GM19397 (cell line): ENCODE measurements around the gene OR9A2.

Source experiments
- ATAC-seq: cut with Tn5 transposase; IDR thresholded peaks from one replicate; pipeline ENCODE4 v1.9.1; 2021; ENCODE audit warnings: mild to moderate bottlenecking, moderate library complexity; ENCODE audit not compliant: unreplicated experiment

The OR9A2 gene

GRCh38 chr7:143027032-143027431, at the start of gene OR9A2:
Gene OR9A2 (minus strand): TSS chr7:143027132. CDS start chr7:143027132, 0 bp downstream.
- no peak for ATAC-seq

- no peak for ATAC-seq
Measured at GRCh38 chr7:143074141-143074540, 47.2 kb upstream of the OR9A2 start.

DNA sequence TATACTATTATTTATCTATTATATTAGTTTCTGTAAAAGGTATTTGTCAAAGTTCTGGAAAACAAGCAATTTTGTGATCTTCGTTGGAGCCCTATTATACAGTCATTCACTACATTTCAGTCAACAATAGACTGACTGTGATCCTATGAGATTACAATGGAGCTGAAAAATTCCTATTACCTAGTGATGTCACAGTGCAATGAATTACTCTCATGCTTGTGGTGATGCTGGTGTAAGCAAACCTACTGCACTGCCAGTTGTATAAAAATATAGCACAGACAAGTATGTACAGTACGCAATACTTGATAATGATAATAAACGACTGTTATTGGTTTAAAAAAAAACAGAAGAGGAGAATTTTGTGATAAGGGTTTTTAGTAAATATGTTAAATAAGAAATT, 46.6 kb upstream of the OR9A2 start:
- ATAC-seq = no peak

- no peak for ATAC-seq
Measured at GRCh38 chr7:143069912-143070500, 43.1 kb upstream of the OR9A2 start.

- ATAC-seq = no peak
Measured at GRCh38 chr7:143068446-143068845, 41.5 kb upstream of the OR9A2 start.

DNA sequence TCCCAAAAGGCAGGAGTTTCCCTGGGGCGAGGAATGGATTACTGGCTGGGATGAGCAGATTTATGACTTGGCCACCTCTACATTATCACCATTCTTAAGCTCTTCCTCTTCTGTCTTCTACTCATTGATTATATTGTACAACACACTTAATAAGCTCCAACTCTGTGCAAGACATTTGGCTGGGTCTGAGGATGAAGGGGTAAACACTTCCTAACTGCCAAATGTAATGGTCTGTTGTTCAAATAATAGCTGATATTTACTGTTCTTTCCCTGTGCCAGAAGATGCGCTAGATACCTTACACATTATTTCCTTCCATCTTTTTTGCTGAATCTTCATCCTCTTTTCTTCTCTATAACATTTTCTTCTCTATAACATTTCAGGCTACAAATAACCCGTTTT, 36.8 kb upstream of the OR9A2 start:
- ATAC-seq = no peak

DNA sequence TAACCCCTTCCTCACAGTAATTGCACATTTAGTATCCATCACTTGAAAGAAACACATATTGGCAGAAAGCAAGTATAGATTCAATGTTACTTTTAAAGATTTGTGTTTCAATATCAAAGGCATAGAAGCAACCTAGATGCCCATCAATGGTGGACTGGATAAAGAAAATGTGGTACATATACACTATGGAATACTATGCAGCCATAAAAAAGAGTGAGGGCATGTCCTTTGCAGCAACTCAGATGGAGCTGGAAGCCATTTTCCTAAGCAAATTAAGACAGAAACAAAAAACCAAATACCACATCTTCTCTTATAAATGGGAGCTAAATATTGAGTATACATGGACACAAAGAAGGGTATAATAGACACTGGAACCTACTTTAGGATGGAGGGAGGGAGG, 28.8 kb upstream of the OR9A2 start:
- no peak for ATAC-seq

GRCh38 chr7:143054621-143055020, 27.7 kb upstream of the OR9A2 start:
- ATAC-seq = no peak

DNA sequence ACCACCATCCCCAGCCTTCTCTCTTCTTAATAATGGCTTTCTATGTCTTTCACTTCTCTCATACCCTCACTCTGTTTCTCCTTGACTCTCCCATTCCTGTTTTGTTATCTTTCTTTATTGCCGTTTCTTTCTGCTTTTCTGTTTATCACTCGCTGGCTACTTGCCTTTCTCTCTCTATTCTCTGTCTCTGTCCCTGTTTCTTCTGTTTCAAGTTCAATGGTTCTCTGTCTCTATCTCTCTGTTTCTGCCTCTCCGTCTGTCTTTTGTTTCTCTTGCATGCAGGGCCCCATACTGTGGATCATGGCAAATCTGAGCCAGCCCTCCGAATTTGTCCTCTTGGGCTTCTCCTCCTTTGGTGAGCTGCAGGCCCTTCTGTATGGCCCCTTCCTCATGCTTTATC, 25.1 kb upstream of the OR9A2 start, which contains the start of gene OR6V1:
Gene OR6V1, plus strand, starts transcription at position 301 of the 400 bp plus-strand sequence. Its CDS starts 0 bp downstream, at position 301.
- ATAC-seq = no peak

GRCh38 chr7:143050931-143051330, 24.0 kb upstream of the OR9A2 start:
- ATAC-seq = no peak

- no peak for ATAC-seq
Measured at GRCh38 chr7:143049362-143049761, 22.4 kb upstream of the OR9A2 start.

- ATAC-seq = no peak
Measured at GRCh38 chr7:143048827-143049226, 21.9 kb upstream of the OR9A2 start.

DNA sequence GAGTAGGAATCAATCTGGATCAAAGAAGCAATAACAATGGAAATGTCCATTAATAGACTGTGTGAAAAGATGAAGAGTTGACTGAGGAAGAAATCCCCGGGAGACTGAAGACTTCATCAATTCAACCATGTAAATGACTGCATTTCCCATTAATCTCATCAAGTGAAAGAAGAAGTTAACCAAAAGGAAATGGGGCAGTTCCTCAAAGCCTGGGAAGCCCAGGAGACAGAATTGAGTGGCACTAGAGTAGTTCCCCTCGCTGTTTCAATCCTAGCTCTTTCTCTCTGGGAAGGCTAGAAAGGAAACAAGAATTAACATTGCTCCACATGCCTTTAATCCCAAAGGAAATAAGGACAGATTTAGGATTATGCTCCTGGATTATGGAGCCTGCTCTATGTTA, 20.4 kb upstream of the OR9A2 start:
- no peak for ATAC-seq

GRCh38 chr7:143046426-143046851, 19.5 kb upstream of the OR9A2 start:
- ATAC-seq = no peak

GRCh38 chr7:143043391-143043790, 16.5 kb upstream of the OR9A2 start:
- no peak for ATAC-seq

GRCh38 chr7:143042790-143043271, 15.9 kb upstream of the OR9A2 start:
- ATAC-seq = no peak

- ATAC-seq = no peak
Measured at GRCh38 chr7:143042159-143042789, 15.3 kb upstream of the OR9A2 start.

GRCh38 chr7:143041346-143041745, 14.4 kb upstream of the OR9A2 start:
- ATAC-seq = no peak

DNA sequence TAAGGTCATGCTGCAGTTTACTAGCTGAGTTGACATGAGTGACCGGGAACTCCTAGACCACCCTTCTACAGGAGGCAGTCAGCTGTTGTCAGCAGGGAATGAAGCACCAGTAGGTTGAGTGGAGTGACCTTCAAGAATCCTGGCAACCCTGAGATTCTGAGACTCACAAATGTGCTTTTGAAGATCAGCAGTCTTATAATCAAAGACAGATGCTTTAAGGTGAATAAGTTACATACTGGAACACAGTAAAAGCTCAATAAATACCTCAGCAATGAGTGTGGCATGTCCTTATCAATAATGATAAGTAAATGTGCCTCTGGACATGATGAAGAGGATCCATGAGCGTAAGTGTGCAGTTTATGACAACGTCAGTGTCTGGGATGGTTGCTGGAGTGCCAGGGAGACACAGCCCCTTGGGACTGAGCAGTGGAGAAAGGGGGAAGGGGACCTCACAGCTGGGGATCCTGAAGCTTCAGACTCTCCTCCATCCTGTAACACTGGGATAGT, 13.3 kb upstream of the OR9A2 start:
- no peak for ATAC-seq

DNA sequence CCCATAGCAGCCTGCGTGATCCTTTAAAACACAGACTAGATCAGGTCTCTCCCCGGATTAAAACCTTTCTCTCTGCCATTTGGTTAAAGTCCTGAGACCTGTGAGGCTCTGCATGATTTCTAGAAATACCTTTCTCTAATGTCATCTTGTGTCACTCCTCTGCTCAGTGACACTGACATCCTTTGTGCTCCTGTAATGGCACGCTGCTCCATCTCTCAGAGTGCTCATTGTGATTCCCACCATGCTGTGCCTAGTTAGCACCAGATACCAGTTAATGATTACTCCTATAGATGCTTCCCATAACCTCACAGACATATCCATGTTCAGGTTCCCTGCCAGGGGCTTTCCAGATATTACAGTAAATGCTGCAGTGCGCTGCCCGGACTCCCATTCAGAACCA, 11.7 kb upstream of the OR9A2 start:
- no peak for ATAC-seq

DNA sequence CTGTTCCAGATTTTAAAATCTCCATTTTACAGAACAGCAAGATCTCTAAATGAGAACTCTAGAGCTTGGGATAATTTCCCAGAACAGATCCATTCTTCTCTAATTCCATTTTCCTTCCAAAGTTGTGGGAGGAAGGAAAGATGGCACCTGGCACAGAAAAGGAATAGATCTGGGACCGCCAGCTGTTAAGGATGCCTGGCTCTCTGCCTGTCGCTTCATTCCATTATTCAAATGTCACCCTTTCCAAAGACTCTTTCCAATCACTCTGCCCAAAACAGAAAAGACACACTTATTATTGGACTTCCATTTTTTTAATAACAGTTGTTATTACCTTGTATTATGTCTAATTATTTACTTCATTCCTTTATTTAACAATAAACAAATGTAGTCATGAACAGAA, 751 bp upstream of the OR9A2 start:
- no peak for ATAC-seq

DNA sequence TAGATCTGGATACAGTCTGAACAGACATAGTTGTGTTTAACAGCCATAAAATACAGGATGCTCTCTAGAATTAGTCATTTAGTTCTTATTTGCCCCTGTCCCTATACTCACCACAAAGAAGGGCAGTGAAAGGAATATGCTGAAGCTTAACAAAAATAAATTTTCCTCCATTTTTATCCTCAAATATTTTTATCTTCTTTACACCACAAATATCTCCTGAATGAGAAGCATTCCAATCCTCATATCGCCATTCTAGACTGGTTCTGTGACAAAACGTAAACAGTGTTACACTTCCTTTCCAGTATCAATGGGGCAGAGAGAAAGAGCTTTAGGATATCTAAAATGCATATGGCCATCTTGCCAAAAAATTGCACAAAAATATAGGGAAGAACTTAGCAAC, 1.6 kb downstream of the OR9A2 start:
- ATAC-seq = no peak
